Measurements from ENCODE around the gene MLH1. TPM values are rescaled to one million over a fixed set of nuclear protein-coding genes. Genes with fewer than 3 reads are reported as not detected.

MLH1 gene
- total RNA-seq, result 10 to 100 TPM; 27.9 to 59.0 (median 36.3) TPM

DNA sequence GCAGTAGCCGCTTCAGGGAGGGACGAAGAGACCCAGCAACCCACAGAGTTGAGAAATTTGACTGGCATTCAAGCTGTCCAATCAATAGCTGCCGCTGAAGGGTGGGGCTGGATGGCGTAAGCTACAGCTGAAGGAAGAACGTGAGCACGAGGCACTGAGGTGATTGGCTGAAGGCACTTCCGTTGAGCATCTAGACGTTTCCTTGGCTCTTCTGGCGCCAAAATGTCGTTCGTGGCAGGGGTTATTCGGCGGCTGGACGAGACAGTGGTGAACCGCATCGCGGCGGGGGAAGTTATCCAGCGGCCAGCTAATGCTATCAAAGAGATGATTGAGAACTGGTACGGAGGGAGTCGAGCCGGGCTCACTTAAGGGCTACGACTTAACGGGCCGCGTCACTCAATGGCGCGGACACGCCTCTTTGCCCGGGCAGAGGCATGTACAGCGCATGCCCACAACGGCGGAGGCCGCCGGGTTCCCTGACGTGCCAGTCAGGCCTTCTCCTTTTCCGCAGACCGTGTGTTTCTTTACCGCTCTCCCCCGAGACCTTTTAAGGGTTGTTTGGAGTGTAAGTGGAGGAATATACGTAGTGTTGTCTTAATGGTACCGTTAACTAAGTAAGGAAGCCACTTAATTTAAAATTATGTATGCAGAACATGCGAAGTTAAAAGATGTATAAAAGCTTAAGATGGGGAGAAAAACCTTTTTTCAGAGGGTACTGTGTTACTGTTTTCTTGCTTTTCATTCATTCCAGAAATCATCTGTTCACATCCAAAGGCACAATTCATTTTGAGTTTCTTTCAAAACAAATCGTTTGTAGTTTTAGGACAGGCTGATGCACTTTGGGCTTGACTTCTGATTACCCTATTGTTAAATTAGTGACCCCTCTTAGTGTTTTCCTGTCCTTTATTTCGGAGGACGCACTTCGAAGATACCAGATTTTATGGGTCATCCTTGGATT lies at the start of gene MLH1:
Gene MLH1, plus strand, starts transcription at position 193 of the 958 bp plus-strand sequence. Its CDS starts 30 bp downstream, at position 223.
- intact Hi-C loops (cut with DNase I), result no loop called here
- DNase-seq (ENCODE audit: extremely low spot score), result peak; percentile 100
- H3K27me3 ChIP-seq, result no peaks in the 10 kb centered on the region
- H3K36me3 ChIP-seq, result peaks cover 0 to 39% (median 24%) of the 10 kb centered on the region in 4 donors
- H3K9me3 ChIP-seq, result no peaks in the 10 kb centered on the region
- H3K4me1 ChIP-seq, result peaks cover 41 to 53% (median 50%) of the 10 kb centered on the region in 4 donors
- TF ChIP-seq POLR2A (IDR thresholded peaks at IDR 0.05; ENCODE audit: low read depth), result peak; percentile 28
- TF ChIP-seq, protein P1, sequence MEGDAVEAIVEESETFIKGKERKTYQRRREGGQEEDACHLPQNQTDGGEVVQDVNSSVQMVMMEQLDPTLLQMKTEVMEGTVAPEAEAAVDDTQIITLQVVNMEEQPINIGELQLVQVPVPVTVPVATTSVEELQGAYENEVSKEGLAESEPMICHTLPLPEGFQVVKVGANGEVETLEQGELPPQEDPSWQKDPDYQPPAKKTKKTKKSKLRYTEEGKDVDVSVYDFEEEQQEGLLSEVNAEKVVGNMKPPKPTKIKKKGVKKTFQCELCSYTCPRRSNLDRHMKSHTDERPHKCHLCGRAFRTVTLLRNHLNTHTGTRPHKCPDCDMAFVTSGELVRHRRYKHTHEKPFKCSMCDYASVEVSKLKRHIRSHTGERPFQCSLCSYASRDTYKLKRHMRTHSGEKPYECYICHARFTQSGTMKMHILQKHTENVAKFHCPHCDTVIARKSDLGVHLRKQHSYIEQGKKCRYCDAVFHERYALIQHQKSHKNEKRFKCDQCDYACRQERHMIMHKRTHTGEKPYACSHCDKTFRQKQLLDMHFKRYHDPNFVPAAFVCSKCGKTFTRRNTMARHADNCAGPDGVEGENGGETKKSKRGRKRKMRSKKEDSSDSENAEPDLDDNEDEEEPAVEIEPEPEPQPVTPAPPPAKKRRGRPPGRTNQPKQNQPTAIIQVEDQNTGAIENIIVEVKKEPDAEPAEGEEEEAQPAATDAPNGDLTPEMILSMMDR (IDR thresholded peaks at IDR 0.05), result no peak
- peak; percentile 85 to 94 for TF ChIP-seq POLR2AphosphoS5 (IDR thresholded peaks at IDR 0.05)
- no peak for TF ChIP-seq EP300 (IDR thresholded peaks at IDR 0.05)
- H3K4me3 ChIP-seq, result peak within 1 kb of the TSS; percentile 76 to 85 (median 78)
- peak within 1 kb of the TSS; percentile 96 to 99 (median 97) for H3K27ac ChIP-seq (replicated peaks in 1 of 4)
- WGBS, result 3% methylated on average over 33 of the region's 47 CpGs

DNA sequence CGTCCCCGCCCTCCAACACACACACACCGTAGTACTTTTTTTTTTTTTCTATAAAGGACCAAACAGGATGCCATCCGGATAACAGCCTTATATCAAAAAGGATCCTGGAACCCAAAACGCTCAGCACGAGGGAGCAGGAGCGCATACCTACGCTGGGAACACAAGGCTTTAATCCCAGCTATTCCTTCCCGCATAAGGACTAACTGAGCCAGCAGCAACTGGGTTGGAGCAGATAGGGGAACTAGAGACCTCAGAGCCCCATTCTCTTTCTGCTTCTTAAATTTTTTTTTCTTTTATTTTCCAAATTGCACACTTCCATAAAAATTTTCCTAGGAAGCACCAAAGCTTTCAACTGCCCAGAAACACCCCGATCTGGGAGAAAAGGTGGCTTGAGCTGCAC lies 49.7 kb upstream of the MLH1 start:
- Histone ChIP-seq H3K4me1 (peaks cover 5 to 41% (median 27%) of the 10 kb centered on the region in 4 donors), H3K27me3 (no peaks in the 10 kb centered on the region), H3K4me3 (peak overlapping the region; percentile 66 to 91 (median 80)), H3K27ac (replicated peaks in 1 of 4) (peak overlapping the region; percentile 68 to 80 (median 78)), H3K9me3 (peaks cover 0 to 15% (median 7%) of the 10 kb centered on the region in 4 donors), H3K36me3 (no peaks in the 10 kb centered on the region)
- intact Hi-C loops (cut with DNase I), result no loop called here
- no peak for TF ChIP-seq EP300 (IDR thresholded peaks at IDR 0.05)
- TF ChIP-seq POLR2AphosphoS5 (IDR thresholded peaks at IDR 0.05), result no peak
- TF ChIP-seq, protein P1 (IDR thresholded peaks at IDR 0.05), result no peak
- TF ChIP-seq POLR2A (IDR thresholded peaks at IDR 0.05; ENCODE audit: low read depth), result no peak
- WGBS, result 28% methylated on average over 10 of the region's 10 CpGs
- DNase-seq (ENCODE audit: extremely low spot score), result no peak

GRCh38 chr3:36944012-36944640 lies 49.2 kb upstream of the MLH1 start:
- Histone ChIP-seq H3K27ac (replicated peaks in 1 of 4) (peak overlapping the region; percentile 68 to 80 (median 78)), H3K4me1 (peaks cover 5 to 41% (median 27%) of the 10 kb centered on the region in 4 donors), H3K27me3 (no peaks in the 10 kb centered on the region), H3K9me3 (peaks cover 0 to 18% (median 7%) of the 10 kb centered on the region in 4 donors), H3K4me3 (peak overlapping the region; percentile 66 to 91 (median 80)), H3K36me3 (no peaks in the 10 kb centered on the region)
- intact Hi-C loops (cut with DNase I), result no loop called here
- DNase-seq (ENCODE audit: extremely low spot score), result no peak
- TF ChIP-seq POLR2A (IDR thresholded peaks at IDR 0.05; ENCODE audit: low read depth), result no peak
- TF ChIP-seq POLR2AphosphoS5 (IDR thresholded peaks at IDR 0.05), result peak in 1 of 2 donors; percentile 37
- WGBS, result 4% methylated on average over 14 of the region's 56 CpGs

- peak; percentile 94 for DNase-seq (ENCODE audit: extremely low spot score)
- H3K27ac ChIP-seq (replicated peaks in 1 of 4), result peak within 1 kb of the TSS; percentile 68 to 80 (median 78)
- H3K4me1 ChIP-seq, result peaks cover 5 to 41% (median 27%) of the 10 kb centered on the region in 4 donors
- H3K9me3 ChIP-seq, result peaks cover 0 to 18% (median 7%) of the 10 kb centered on the region in 4 donors
- 28% methylated on average over 16 of the region's 68 CpGs for WGBS
- intact Hi-C loops (cut with DNase I), result no loop called here
- H3K4me3 ChIP-seq, result peak within 1 kb of the TSS; percentile 66 to 91 (median 80)
- no peaks in the 10 kb centered on the region for H3K27me3 ChIP-seq
- no peaks in the 10 kb centered on the region for H3K36me3 ChIP-seq
- TF ChIP-seq POLR2AphosphoS5 (IDR thresholded peaks at IDR 0.05) (peak; percentile 49 to 66), POLR2A (IDR thresholded peaks at IDR 0.05; ENCODE audit: low read depth) (peak; percentile 45)
- TF ChIP-seq, protein P1 (IDR thresholded peaks at IDR 0.05), result no peak
These were observed 48.6 kb upstream of the MLH1 start, which contains the start of gene TRANK1 for GRCh38 chr3:36944641-36945270. TSS of gene TRANK1 (minus strand) at chr3:36945054. CDS start at chr3:36944809, 245 bp downstream.
